H7 (cell line): ENCODE data around the gene RHOA. TPM values are rescaled to one million over a fixed set of nuclear protein-coding genes. Genes with fewer than 3 reads are reported as not detected.

Source experiments
- total RNA-seq: library from RNA; depleted of rRNA; stranded (reverse); fragments of >200 nt; shearing (Covaris generic); gene quantifications from 2 replicates; pipeline ENCODE4 v1.2.3, GENCODE V29; 2014; rRNA removed

RHOA gene
- total RNA-seq, 1 experiment from 2014 or later: 377 TPM

Other genes starting within 250 kb of the RHOA start
- 37.1 and 46.4 TPM in 2 replicates for gene CCDC71, start 245.6 kb downstream of the RHOA start, total RNA-seq
- 19.8 and 27.7 TPM in 2 replicates for gene KLHDC8B, start 240.4 kb downstream of the RHOA start, total RNA-seq
- 0.80 and 1.3 TPM in 2 replicates for gene C3orf62, start 134.7 kb downstream of the RHOA start, total RNA-seq
- gene USP4, start 71.9 kb downstream of the RHOA start, total RNA-seq: 9.6 and 10.7 TPM in 2 replicates
- 222 and 298 TPM in 2 replicates for gene GPX1, start 53.6 kb downstream of the RHOA start, total RNA-seq
- 5.8 and 10.9 TPM in 2 replicates for gene TCTA, start 447 bp upstream of the RHOA start, total RNA-seq
- gene AMT, start 10.5 kb upstream of the RHOA start, total RNA-seq: 48.1 and 60.4 TPM in 2 replicates
- 5.2 and 5.7 TPM in 2 replicates for gene NICN1, start 17.3 kb upstream of the RHOA start, total RNA-seq
- gene DAG1, start 58.3 kb upstream of the RHOA start, total RNA-seq: 80.4 and 87.4 TPM in 2 replicates
- 0.52 and 1.1 TPM in 2 replicates for gene BSN, start 142.5 kb upstream of the RHOA start, total RNA-seq